ENCODE results near the gene TRIP10. TPM values are rescaled to one million over a fixed set of nuclear protein-coding genes. Genes with fewer than 3 reads are reported as not detected.

The TRIP10 gene
- 10 to 100 TPM; 23.1 to 31.9 TPM for total RNA-seq

- peak; percentile 88 to 93 (median 88) for DNase-seq
- TF ChIP-seq POLR2A (IDR thresholded peaks at IDR 0.05): peak in 2 of 3 donors; percentile 53 to 71
- TF ChIP-seq CTCF (IDR thresholded peaks at IDR 0.05): no peak
- peaks cover 50% of the 10 kb centered on the region for H3K4me1 ChIP-seq
Measured at GRCh38 chr19:6739390-6739882, at the start of gene TRIP10. Gene TRIP10 (plus strand): TSS chr19:6739680. CDS start chr19:6739762, 82 bp downstream.

DNA sequence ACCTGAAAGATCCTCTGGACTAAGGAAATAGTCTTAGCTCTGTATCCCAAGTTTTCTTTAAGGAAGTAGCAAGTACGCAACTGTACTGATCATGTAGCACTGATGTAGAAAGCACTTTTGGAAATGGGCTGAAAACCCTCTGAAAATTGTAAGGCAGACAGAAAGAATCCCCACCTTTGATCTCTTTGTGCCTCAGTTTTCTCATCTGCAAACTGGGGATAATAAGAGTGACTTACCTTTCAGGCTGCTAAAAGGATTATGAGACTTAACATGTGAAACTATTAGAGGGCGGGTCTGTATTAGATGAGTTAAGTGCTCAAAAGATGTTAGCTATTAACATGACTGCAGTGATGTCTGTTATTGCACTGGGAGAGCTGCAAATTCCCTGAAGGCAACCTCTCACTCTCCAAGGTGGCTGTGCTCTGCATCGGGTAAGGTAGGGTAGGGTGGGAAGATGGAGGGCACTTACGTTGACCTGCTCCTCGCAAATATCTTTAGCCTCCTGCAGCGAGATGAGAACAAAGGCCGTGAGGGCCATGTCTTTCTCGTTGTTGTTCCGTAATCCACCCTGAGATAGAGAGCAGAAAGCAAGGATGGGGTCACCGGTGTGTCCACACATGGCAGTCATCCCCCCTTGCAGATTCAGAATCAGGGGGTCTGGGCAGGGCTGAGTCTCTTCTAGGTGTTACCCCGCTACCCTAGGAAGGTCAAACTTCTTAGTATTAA, 49.2 kb upstream of the TRIP10 start:
- Histone ChIP-seq H3K27me3 (no peaks in the 10 kb centered on the region), H3K4me1 (no peaks in the 10 kb centered on the region), H3K27ac (no peak overlapping the region), H3K36me3 (replicated peaks in 1 of 2; ENCODE audit: insufficient read depth in 1 of 2, low read depth in 2 of 2) (peaks cover 8 to 10% of the 10 kb centered on the region in 2 donors), H3K9me3 (no peaks in the 10 kb centered on the region), H3K4me3 (no peak overlapping the region)
- no peak for ATAC-seq
- no peak for DNase-seq
- intact Hi-C loops (cut with DNase I): no loop called here
- TF ChIP-seq POLR2A (IDR thresholded peaks at IDR 0.05) (no peak), CTCF (IDR thresholded peaks at IDR 0.05) (no peak)
- 76 to 79% methylated on average over 7 to 11 of the region's 11 CpGs for WGBS, 2 donors

More at GRCh38 chr19:6739390-6739882, at the start of gene TRIP10:
- peak; percentile 33 for ATAC-seq
- WGBS, 2 donors: 1% methylated on average over 21 to 30 of the region's 47 CpGs
- Histone ChIP-seq H3K27me3 (no peaks in the 10 kb centered on the region), H3K4me3 (peak within 1 kb of the TSS; percentile 42 to 73), H3K9me3 (no peaks in the 10 kb centered on the region), H3K36me3 (replicated peaks in 1 of 2; ENCODE audit: insufficient read depth in 1 of 2, low read depth in 2 of 2) (no peaks in the 10 kb centered on the region), H3K27ac (peak within 1 kb of the TSS; percentile 86 to 95 (median 93))
- intact Hi-C loops (cut with DNase I): no loop called here

- WGBS, 2 donors: 86 to 90% methylated on average over 8 of the region's 8 CpGs
- TF ChIP-seq POLR2A (IDR thresholded peaks at IDR 0.05): no peak
- TF ChIP-seq CTCF (IDR thresholded peaks at IDR 0.05): no peak
- DNase-seq (no peak), ATAC-seq (no peak)
- no peaks in the 10 kb centered on the region for H3K9me3 ChIP-seq
- H3K36me3 ChIP-seq (replicated peaks in 1 of 2; ENCODE audit: insufficient read depth in 1 of 2, low read depth in 2 of 2): peaks cover 8 to 9% of the 10 kb centered on the region in 2 donors
- H3K27ac ChIP-seq: no peak overlapping the region
- H3K4me3 ChIP-seq: no peak overlapping the region
- intact Hi-C loops (cut with DNase I): no loop called here
- no peaks in the 10 kb centered on the region for H3K4me1 ChIP-seq
- no peaks in the 10 kb centered on the region for H3K27me3 ChIP-seq
Measured at GRCh38 chr19:6691342-6691741, 48.1 kb upstream of the TRIP10 start.

GRCh38 chr19:6692027-6692426, 47.5 kb upstream of the TRIP10 start:
- ATAC-seq (no peak), DNase-seq (no peak)
- TF ChIP-seq POLR2A (IDR thresholded peaks at IDR 0.05) (no peak), CTCF (IDR thresholded peaks at IDR 0.05) (no peak)
- H3K9me3 ChIP-seq: no peaks in the 10 kb centered on the region
- H3K4me1 ChIP-seq: no peaks in the 10 kb centered on the region
- no peaks in the 10 kb centered on the region for H3K27me3 ChIP-seq
- no peak overlapping the region for H3K4me3 ChIP-seq
- WGBS, 2 donors: 49 to 70% methylated on average over 6 to 10 of the region's 10 CpGs
- intact Hi-C loops (cut with DNase I): no loop called here
- peaks cover 8 to 9% of the 10 kb centered on the region in 2 donors for H3K36me3 ChIP-seq (replicated peaks in 1 of 2; ENCODE audit: insufficient read depth in 1 of 2, low read depth in 2 of 2)
- H3K27ac ChIP-seq: no peak overlapping the region
